SU-DHL-6 (cell line): ENCODE results near the gene VASN.

Source experiments
- CTCF ChIP-seq: fragments of 200-600 bp; sonication (generic); IDR thresholded peaks from one replicate; pipeline ENCODE4 v1.5.1; 2017; ENCODE audit warnings: antibody characterized with exemption, mild to moderate bottlenecking, low read length, moderate library complexity; ENCODE audit not compliant: insufficient read depth, poor library complexity, severe bottlenecking
- EZH2phosphoT487 ChIP-seq: fragments of 200-600 bp; sonication (generic), shearing (Covaris generic); conservative IDR thresholded peaks from 2 replicates; pipeline ENCODE4 v1.6.1; 2018; ENCODE audit warnings: mild to moderate bottlenecking, antibody characterized with exemption, low read length, moderate library complexity, mixed read lengths

GRCh38 chr16:4412159-4412558, 40.5 kb downstream of the VASN start:
- no peak for TF ChIP-seq CTCF
- no peak for TF ChIP-seq EZH2phosphoT487
